IMR-90 (cell line): ENCODE measurements around the gene SPRED3. TPM values are rescaled to one million over a fixed set of nuclear protein-coding genes. Genes with fewer than 3 reads are reported as not detected.
A peak's percentile ranks its signal among the peaks of the same experiment; 100 is the strongest.

Source experiments
- ATAC-seq: fragments of 200-7000 bp; cut with Tn5 transposase; 2 replicates; pipeline ENCODE4 v1.9.1; 2020; ENCODE audit warnings: low read depth, mild to moderate bottlenecking, moderate library complexity
- BruUV-seq: library from RNA; stranded (reverse); fragments of 400-500 nt; replicated peaks from 2 replicates; lab custom pipeline; 2021; lab: Mats Ljungman, UMichigan
- CTCF ChIA-PET: fragments of 300-600 bp; formaldehyde crosslinking; extraction: SDS; loops from one replicate; lab custom pipeline; 2021; ENCODE audit warnings: antibody characterized with exemption; lab: Yijun Ruan, JAX
- POLR2A ChIA-PET: fragments of 300-600 bp; sonication (Branson Sonifier 250); formaldehyde crosslinking; loops from one replicate; lab custom pipeline; 2022; ENCODE audit warnings: antibody characterized with exemption; ENCODE audit not compliant: unreplicated experiment; lab: Charles Lee
- DNase-seq: peaks from one replicate; pipeline ENCODE4 v3.0.0; 2013
- H2AFZ ChIP-seq: replicated peaks from 2 replicates; pipeline ENCODE3; 2013; ENCODE audit warnings: low read length, mild to moderate bottlenecking; ENCODE audit not compliant: poor library complexity
- H2AK5ac ChIP-seq: 2 replicates; pipeline ENCODE4 v1.6.1; 2013; ENCODE audit warnings: low read depth, low read length, inconsistent platforms
- H2AK9ac ChIP-seq: replicated peaks from 2 replicates; pipeline ENCODE3; 2013; ENCODE audit warnings: mild to moderate bottlenecking, low read depth, low read length, moderate library complexity; ENCODE audit not compliant: poor library complexity
- H2BK120ac ChIP-seq: 2 replicates; pipeline ENCODE4 v1.6.1; 2013; ENCODE audit warnings: low read depth, low read length, inconsistent platforms
- H2BK15ac ChIP-seq: 3 replicates; pipeline ENCODE4 v1.6.1; 2013; ENCODE audit warnings: low read depth, low read length, inconsistent platforms
- H2BK20ac ChIP-seq: 2 replicates; pipeline ENCODE4 v1.6.1; 2013; ENCODE audit warnings: low read depth, mild to moderate bottlenecking, inconsistent platforms, low read length, moderate library complexity
- H2BK5ac ChIP-seq: 2 replicates; pipeline ENCODE4 v1.6.1; 2013; ENCODE audit warnings: mild to moderate bottlenecking, low read depth, low read length, inconsistent platforms; ENCODE audit not compliant: poor library complexity, severe bottlenecking
- H3K14ac ChIP-seq: replicated peaks from 2 replicates; pipeline ENCODE4 v1.6.1; 2013; ENCODE audit warnings: low read depth, low read length, inconsistent platforms
- H3K18ac ChIP-seq: 2 replicates; pipeline ENCODE4 v1.6.1; 2013; ENCODE audit warnings: low read depth, low read length, control low read depth
- H3K23ac ChIP-seq: 2 replicates; pipeline ENCODE4 v1.6.1; 2013; ENCODE audit warnings: low read depth, low read length, inconsistent platforms
- H3K27ac ChIP-seq: 2 replicates; pipeline ENCODE4 v1.5.1; 2013; ENCODE audit warnings: mild to moderate bottlenecking, control low read depth, low read length; ENCODE audit not compliant: insufficient read depth
- H3K27me3 ChIP-seq: 2 replicates; pipeline ENCODE4 v1.6.1; 2013; ENCODE audit warnings: low read length; ENCODE audit not compliant: control insufficient read depth, insufficient read depth
- H3K36me3 ChIP-seq: 2 replicates; pipeline ENCODE4 v1.6.1; 2013; ENCODE audit warnings: low read length, mixed read lengths; ENCODE audit not compliant: control insufficient read depth, insufficient read depth
- H3K4ac ChIP-seq: 2 replicates; pipeline ENCODE4 v1.6.1; 2013; ENCODE audit warnings: low read depth, low read length, inconsistent platforms
- H3K4me1 ChIP-seq: 2 replicates; pipeline ENCODE4 v1.6.1; 2013; ENCODE audit warnings: low read length, mixed read lengths; ENCODE audit not compliant: control insufficient read depth, insufficient read depth
- H3K4me2 ChIP-seq: 2 replicates; pipeline ENCODE4 v1.6.1; 2013; ENCODE audit warnings: low read depth, mild to moderate bottlenecking, control low read depth, low read length, moderate library complexity
- H3K4me3 ChIP-seq: 2 replicates; pipeline ENCODE4 v1.5.1; 2013; ENCODE audit warnings: low read depth, mild to moderate bottlenecking, control low read depth, low read length, moderate library complexity; ENCODE audit not compliant: insufficient read depth
- H3K56ac ChIP-seq: 2 replicates; pipeline ENCODE4 v1.6.1; 2013; ENCODE audit warnings: low read length, inconsistent platforms; ENCODE audit not compliant: insufficient read depth; ENCODE audit errors: extremely low read depth
- H3K79me1 ChIP-seq, 2 experiments: 2 replicates each; pipeline ENCODE4 v1.6.1; 2013; ENCODE audit warnings: low read length in 2 of 2, inconsistent platforms in 1 of 2, low read depth in 1 of 2
- H3K9ac ChIP-seq: 2 replicates; pipeline ENCODE4 v1.6.1; 2013; ENCODE audit warnings: low read depth, low read length, control low read depth
- H3K9me1 ChIP-seq: 2 replicates; pipeline ENCODE4 v1.6.1; 2013; ENCODE audit warnings: low read length, inconsistent platforms; ENCODE audit not compliant: insufficient read depth
- H3K9me3 ChIP-seq: 2 replicates; pipeline ENCODE4 v1.6.1; 2013; ENCODE audit warnings: low read length; ENCODE audit not compliant: control insufficient read depth, insufficient read depth
- H4K20me1 ChIP-seq: 2 replicates; pipeline ENCODE4 v1.6.1; 2013; ENCODE audit warnings: low read length, inconsistent platforms; ENCODE audit not compliant: insufficient read depth
- H4K5ac ChIP-seq: 2 replicates; pipeline ENCODE4 v1.6.1; 2013; ENCODE audit warnings: mild to moderate bottlenecking, low read depth, low read length, control low read depth
- H4K8ac ChIP-seq, 2 experiments: 2 replicates each; pipeline ENCODE4 v1.6.1; 2013; ENCODE audit warnings: low read depth in 2 of 2, low read length in 2 of 2, control low read depth in 1 of 2, inconsistent platforms in 1 of 2
- H4K91ac ChIP-seq: 2 replicates; pipeline ENCODE4 v1.6.1; 2013; ENCODE audit warnings: low read depth, low read length, inconsistent platforms; ENCODE audit not compliant: insufficient read depth
- BHLHE40 ChIP-seq: fragments of 150-350 bp; IDR thresholded peaks from 2 replicates; pipeline ENCODE4 v1.6.1; 2016; ENCODE audit warnings: mild to moderate bottlenecking, low read depth, low read length
- CHD1 ChIP-seq: IDR thresholded peaks from 2 replicates; pipeline ENCODE4 v1.6.1; 2012; ENCODE audit warnings: low read depth, low read length, improper control_type of control experiment
- ELK1 ChIP-seq: fragments of 150-350 bp; IDR thresholded peaks from 2 replicates; pipeline ENCODE4 v1.6.1; 2016; ENCODE audit warnings: low read depth, mild to moderate bottlenecking, low read length, moderate library complexity, borderline replicate concordance
- FOS ChIP-seq: fragments of 150-350 bp; IDR thresholded peaks from 2 replicates; pipeline ENCODE4 v1.6.1; 2016; ENCODE audit warnings: low read depth, low read length
- MAFK ChIP-seq: IDR thresholded peaks from 2 replicates; pipeline ENCODE4 v1.6.1; 2012; ENCODE audit warnings: low read depth, low read length, improper control_type of control experiment
- MAZ ChIP-seq: IDR thresholded peaks from 2 replicates; pipeline ENCODE4 v1.6.1; 2012; ENCODE audit warnings: low read depth, mild to moderate bottlenecking, low read length, improper control_type of control experiment, moderate library complexity, borderline replicate concordance
- MXI1 ChIP-seq: IDR thresholded peaks from 2 replicates; pipeline ENCODE4 v1.6.1; 2012; ENCODE audit warnings: low read depth, mild to moderate bottlenecking, low read length, moderate library complexity, borderline replicate concordance
- NFE2L2 ChIP-seq: fragments of 150-350 bp; IDR thresholded peaks from 2 replicates; pipeline ENCODE4 v1.6.1; 2016; ENCODE audit warnings: low read depth, mild to moderate bottlenecking, low read length
- POLR2A ChIP-seq: IDR thresholded peaks from 2 replicates; pipeline ENCODE4 v1.6.1; 2012; ENCODE audit warnings: mild to moderate bottlenecking, low read depth, low read length
- RCOR1 ChIP-seq: IDR thresholded peaks from 2 replicates; pipeline ENCODE4 v1.6.1; 2012; ENCODE audit warnings: mild to moderate bottlenecking, low read length, improper control_type of control experiment; ENCODE audit not compliant: insufficient replicate concordance
- RFX5 ChIP-seq: IDR thresholded peaks from 2 replicates; pipeline ENCODE4 v1.8.0; 2012; ENCODE audit warnings: low read depth, mild to moderate bottlenecking, low read length, moderate library complexity
- WGBS, 2 experiments: methylation state at CpG; one replicate each; pipeline versions ENCODE4 v1.1.5 to v1.1.7; 2013; ENCODE audit warnings: missing lambda C conversion rate in 2 of 2; ENCODE audit not compliant: insufficient read length in 1 of 2; ENCODE audit errors: extremely low coverage in 2 of 2; 5-methylcytosine and 5-hydroxymethylcytosine counted together
- dilution Hi-C: fragments of 300-500 bp; cut with HindIII; formaldehyde crosslinking; loops from one replicate; pipeline ENCODE4 v1.14.3; 2018; ENCODE audit warnings: low sequenced_read_pairs; ENCODE audit not compliant: unreplicated experiment
- in situ Hi-C: fragments of 300-500 bp; cut with MboI; formaldehyde crosslinking; loops from 3 replicates; pipeline ENCODE4 v1.14.3; 2019; ENCODE audit warnings: low sequenced_read_pairs, inconsistent platforms, mixed read lengths
- intact Hi-C: fragments of 100-400 bp; cut with micrococcal nuclease; formaldehyde crosslinking; loops from 2 replicates; pipeline ENCODE4 v1.10.0; 2022
- polyA plus RNA-seq, 3 experiments: library from polyadenylated mRNA; depleted of rRNA; stranded (reverse); fragments of >200 nt; gene quantifications; 2 replicates each; pipeline ENCODE4 v1.2.3, GENCODE V29; 2012; ENCODE audit warnings: low replicate concordance in 1 of 3
- total RNA-seq: library from RNA; depleted of rRNA; stranded (reverse); fragments of >200 nt; gene quantifications from 2 replicates; pipeline ENCODE4 v1.2.3, GENCODE V29; 2012
- TF ChIP-seq, protein P1 (sequence below): fragments of 150-350 bp; IDR thresholded peaks from 2 replicates; pipeline ENCODE4 v1.6.1; 2017; ENCODE audit warnings: mild to moderate bottlenecking, antibody characterized with exemption, low read length, low read depth
- TF ChIP-seq, protein P2 (sequence below): conservative IDR thresholded peaks from 2 replicates; pipeline ENCODE4 v1.5.1; 2012; ENCODE audit warnings: mild to moderate bottlenecking, low read depth, low read length, improper control_type of control experiment

SPRED3 gene
- total and polyA plus RNA-seq, 2 of the 4 experiments (the other 2 are of a cell fraction) = 0.90 to 7.9 TPM

- peak within 1 kb of the TSS; percentile 41; the same call in 1 of the 2 replicates for H3K23ac ChIP-seq
- no peaks in the 10 kb centered on the region for H3K27me3 ChIP-seq
- no peak within 1 kb of the TSS for H2BK120ac ChIP-seq
- ATAC-seq (peak; percentile 98), DNase-seq (peak; percentile 92)
- dilution Hi-C loops (no loop called here), intact Hi-C loops (loop anchor here (1.0 to 2.0 kb wide), 2 partner anchors 216 to 231 kb away; partner anchors contain the start of gene EIF3K), in situ Hi-C loops (loop anchor here (25.0 kb wide), 1 partner anchor 534 kb away; the partner anchor contains the start of genes MRPS12 and SARS2)
- POLR2A ChIA-PET = interaction anchor here (0.6 to 0.7 kb wide), 5 partner anchors 12 to 707 kb away, joined by 3 to 13 read pairs (median 4); no protein-coding TSS in a partner anchor
- CTCF ChIA-PET = interaction anchor here (0.5 to 1.9 kb wide), 14 partner anchors 11 to 527 kb away, joined by 3 to 10 read pairs (median 3); partner anchors contain the start of genes GGN, MRPS12, PSMD8 and SARS2
- H4K91ac ChIP-seq = peak within 1 kb of the TSS; percentile 73
- no peak within 1 kb of the TSS for H2BK20ac ChIP-seq
- peak within 1 kb of the TSS; percentile 96 for H3K4me2 ChIP-seq
- no peak within 1 kb of the TSS for H3K18ac ChIP-seq
- H2BK15ac ChIP-seq = no peak within 1 kb of the TSS
- peak within 1 kb of the TSS; percentile 90 for H3K14ac ChIP-seq
- peak within 1 kb of the TSS; percentile 79 for H3K4me3 ChIP-seq
- H4K5ac ChIP-seq = no peak within 1 kb of the TSS
- 0 out of 2 replicates have a peak, but pooled peaks cover 3% of the 10 kb centered on the region for H3K9me1 ChIP-seq
- H2AK5ac ChIP-seq = peak within 1 kb of the TSS; percentile 16
- H3K27ac ChIP-seq = peak within 1 kb of the TSS; percentile 69
- peak within 1 kb of the TSS; percentile 99 for H2AFZ ChIP-seq
- H2BK5ac ChIP-seq = peak within 1 kb of the TSS; percentile 63
- H4K20me1 ChIP-seq = no peaks in the 10 kb centered on the region
- H4K8ac ChIP-seq = peak within 1 kb of the TSS; percentile 76 to 91; a peak in 2 of 4 replicates
- 1% methylated on average over 67 of the region's 82 CpGs; no CpG with 5 or more reads in 1 of the 2 experiments for WGBS, 2 experiments
- H3K56ac ChIP-seq = no peak within 1 kb of the TSS
- peak within 1 kb of the TSS; percentile 28 for H3K4ac ChIP-seq
- no peaks in the 10 kb centered on the region for H3K9me3 ChIP-seq
- H3K36me3 ChIP-seq = peaks cover 11% of the 10 kb centered on the region; the same call in 1 of the 2 replicates
- no peaks in the 10 kb centered on the region for H3K4me1 ChIP-seq
- BruUV-seq = no TSS peak
- H3K79me1 ChIP-seq = peaks cover 6 to 12% of the 10 kb centered on the region in 2 experiments; a peak in 3 of 4 replicates
- peak within 1 kb of the TSS; percentile 96 for H2AK9ac ChIP-seq
- H3K9ac ChIP-seq = peak within 1 kb of the TSS; percentile 67
- TF ChIP-seq RCOR1 (no peak), MAFK (no peak), NFE2L2 (no peak), POLR2A (peak; percentile 53; the same call in 1 of the 2 replicates), ELK1 (no peak), BHLHE40 (peak; percentile 89), MXI1 (no peak), CHD1 (no peak), RFX5 (no peak), FOS (0 out of 2 replicates have a peak, but pooled peaks have one; percentile 16), MAZ (peak; percentile 66; the same call in 1 of the 2 replicates)
- TF ChIP-seq, protein P1, sequence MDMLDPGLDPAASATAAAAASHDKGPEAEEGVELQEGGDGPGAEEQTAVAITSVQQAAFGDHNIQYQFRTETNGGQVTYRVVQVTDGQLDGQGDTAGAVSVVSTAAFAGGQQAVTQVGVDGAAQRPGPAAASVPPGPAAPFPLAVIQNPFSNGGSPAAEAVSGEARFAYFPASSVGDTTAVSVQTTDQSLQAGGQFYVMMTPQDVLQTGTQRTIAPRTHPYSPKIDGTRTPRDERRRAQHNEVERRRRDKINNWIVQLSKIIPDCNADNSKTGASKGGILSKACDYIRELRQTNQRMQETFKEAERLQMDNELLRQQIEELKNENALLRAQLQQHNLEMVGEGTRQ = 0 out of 2 replicates have a peak, but pooled peaks have one; percentile 15
- TF ChIP-seq, protein P2, sequence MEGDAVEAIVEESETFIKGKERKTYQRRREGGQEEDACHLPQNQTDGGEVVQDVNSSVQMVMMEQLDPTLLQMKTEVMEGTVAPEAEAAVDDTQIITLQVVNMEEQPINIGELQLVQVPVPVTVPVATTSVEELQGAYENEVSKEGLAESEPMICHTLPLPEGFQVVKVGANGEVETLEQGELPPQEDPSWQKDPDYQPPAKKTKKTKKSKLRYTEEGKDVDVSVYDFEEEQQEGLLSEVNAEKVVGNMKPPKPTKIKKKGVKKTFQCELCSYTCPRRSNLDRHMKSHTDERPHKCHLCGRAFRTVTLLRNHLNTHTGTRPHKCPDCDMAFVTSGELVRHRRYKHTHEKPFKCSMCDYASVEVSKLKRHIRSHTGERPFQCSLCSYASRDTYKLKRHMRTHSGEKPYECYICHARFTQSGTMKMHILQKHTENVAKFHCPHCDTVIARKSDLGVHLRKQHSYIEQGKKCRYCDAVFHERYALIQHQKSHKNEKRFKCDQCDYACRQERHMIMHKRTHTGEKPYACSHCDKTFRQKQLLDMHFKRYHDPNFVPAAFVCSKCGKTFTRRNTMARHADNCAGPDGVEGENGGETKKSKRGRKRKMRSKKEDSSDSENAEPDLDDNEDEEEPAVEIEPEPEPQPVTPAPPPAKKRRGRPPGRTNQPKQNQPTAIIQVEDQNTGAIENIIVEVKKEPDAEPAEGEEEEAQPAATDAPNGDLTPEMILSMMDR = peak; percentile 98
Measured at GRCh38 chr19:38402967-38403674, 14.6 kb downstream of the SPRED3 start, which contains the start of gene FAM98C. Gene FAM98C, plus strand, starts transcription at chr19:38403093. Its CDS starts 61 bp downstream, at chr19:38403154.
